GM21529 (cell line): ENCODE results near the gene SYCP1.
"Not testable (repeated sequence)": the region's sequence is repeated elsewhere in the genome, so short reads cannot be mapped to it uniquely, and the experiment has no call there.

Experiments used
- ATAC-seq: cut with Tn5 transposase; IDR thresholded peaks from one replicate; pipeline ENCODE4 v1.9.1; 2021; ENCODE audit not compliant: unreplicated experiment

Gene SYCP1, protein sequence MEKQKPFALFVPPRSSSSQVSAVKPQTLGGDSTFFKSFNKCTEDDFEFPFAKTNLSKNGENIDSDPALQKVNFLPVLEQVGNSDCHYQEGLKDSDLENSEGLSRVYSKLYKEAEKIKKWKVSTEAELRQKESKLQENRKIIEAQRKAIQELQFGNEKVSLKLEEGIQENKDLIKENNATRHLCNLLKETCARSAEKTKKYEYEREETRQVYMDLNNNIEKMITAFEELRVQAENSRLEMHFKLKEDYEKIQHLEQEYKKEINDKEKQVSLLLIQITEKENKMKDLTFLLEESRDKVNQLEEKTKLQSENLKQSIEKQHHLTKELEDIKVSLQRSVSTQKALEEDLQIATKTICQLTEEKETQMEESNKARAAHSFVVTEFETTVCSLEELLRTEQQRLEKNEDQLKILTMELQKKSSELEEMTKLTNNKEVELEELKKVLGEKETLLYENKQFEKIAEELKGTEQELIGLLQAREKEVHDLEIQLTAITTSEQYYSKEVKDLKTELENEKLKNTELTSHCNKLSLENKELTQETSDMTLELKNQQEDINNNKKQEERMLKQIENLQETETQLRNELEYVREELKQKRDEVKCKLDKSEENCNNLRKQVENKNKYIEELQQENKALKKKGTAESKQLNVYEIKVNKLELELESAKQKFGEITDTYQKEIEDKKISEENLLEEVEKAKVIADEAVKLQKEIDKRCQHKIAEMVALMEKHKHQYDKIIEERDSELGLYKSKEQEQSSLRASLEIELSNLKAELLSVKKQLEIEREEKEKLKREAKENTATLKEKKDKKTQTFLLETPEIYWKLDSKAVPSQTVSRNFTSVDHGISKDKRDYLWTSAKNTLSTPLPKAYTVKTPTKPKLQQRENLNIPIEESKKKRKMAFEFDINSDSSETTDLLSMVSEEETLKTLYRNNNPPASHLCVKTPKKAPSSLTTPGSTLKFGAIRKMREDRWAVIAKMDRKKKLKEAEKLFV

GRCh38 chr1:114854693-114855320 lies at the start of gene SYCP1:
Gene SYCP1 (plus strand): TSS chr1:114854863. CDS start chr1:114855465, 602 bp downstream.
- ATAC-seq, result no peak

GRCh38 chr1:114819869-114820268 lies 34.8 kb upstream of the SYCP1 start:
- ATAC-seq, result no peak

GRCh38 chr1:114820392-114820791 lies 34.3 kb upstream of the SYCP1 start:
- no peak for ATAC-seq

- no peak for ATAC-seq
Measured at GRCh38 chr1:114821978-114822377, 32.7 kb upstream of the SYCP1 start.

DNA sequence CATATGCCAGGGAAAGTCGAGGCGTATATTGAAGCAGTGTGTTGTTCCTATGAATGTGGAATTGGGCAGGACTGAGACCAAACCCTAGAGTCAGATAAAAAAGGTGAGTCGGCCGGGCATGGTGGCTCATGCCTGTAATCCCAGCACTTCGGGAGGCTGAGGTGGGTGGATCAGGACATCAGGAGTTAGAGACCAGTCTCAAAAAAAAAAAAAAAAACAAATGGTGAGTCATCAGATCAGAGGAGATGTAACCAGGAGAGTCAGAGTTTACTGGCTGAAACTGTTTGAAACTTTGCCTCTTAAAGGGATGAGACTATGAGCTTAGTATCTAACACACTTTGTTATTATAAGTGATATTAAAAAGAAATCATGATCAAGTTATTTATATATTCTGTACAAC lies 26.4 kb upstream of the SYCP1 start:
- no peak for ATAC-seq

- ATAC-seq, result not testable (repeated sequence)
Measured at GRCh38 chr1:114830075-114830474, 24.6 kb upstream of the SYCP1 start.

- ATAC-seq, result no peak
Measured at GRCh38 chr1:114831276-114831994, 23.2 kb upstream of the SYCP1 start.

DNA sequence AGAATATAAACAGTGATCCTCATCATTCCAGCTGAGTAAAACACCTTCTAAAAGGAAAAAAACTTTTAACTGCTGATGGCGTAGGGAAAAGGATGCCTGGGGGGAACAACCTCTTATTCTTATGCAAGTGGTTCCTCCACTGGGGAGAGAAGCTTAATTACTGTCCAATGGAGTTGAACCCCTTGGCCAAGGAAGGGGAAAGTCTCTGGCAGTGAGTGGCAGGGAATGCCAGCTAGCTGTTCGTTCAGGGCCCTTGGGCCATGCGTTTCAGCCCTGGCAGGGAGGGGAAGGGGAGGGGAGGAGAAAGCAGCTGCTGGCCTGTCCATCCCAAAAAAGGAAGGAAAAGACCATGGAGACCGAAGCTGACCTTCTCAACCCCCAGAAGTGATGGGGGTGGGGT lies 22.6 kb upstream of the SYCP1 start:
- no peak for ATAC-seq

- no peak for ATAC-seq
Measured at GRCh38 chr1:114833421-114833820, 21.2 kb upstream of the SYCP1 start.

DNA sequence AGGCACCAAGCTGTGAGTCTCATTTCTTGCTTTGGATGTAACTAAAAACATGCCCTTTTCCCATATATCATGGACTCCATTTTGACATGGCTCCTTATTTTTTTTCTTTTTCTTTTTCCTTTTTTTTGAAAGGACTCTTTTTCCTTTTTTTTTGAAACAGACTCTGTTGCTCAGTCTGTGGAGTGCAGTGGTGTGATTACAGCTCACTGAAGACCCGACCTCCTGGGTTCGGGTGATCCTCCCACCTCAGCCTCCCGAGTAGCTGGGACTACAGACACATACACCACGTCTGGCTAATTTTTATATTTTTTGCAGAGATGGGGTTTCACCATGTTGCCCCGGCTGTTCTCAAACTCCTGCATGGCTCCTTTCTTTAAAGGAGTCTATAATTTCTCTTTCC lies 10.4 kb upstream of the SYCP1 start:
- no peak for ATAC-seq

DNA sequence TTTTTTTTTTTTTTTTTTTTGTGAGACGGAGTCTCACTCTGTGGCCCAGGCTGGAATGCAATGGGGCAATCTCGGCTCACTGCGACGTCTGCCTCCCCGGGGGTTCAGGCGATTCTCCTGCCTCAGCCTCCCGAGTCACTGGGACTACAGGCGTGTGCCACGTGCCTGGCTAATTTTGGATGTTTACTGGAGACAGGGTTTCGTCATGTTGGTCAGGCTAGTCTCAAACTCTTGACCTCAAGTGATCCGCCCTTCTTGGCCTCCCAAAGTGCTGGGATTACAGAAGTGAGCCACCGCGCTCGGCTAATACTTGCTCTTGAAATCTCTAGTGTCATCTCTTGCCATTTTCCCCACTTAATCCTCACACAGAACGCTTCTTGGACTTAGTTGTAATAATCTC lies 1.1 kb upstream of the SYCP1 start:
- no peak for ATAC-seq

GRCh38 chr1:114861384-114861783 lies 6.7 kb downstream of the SYCP1 start:
- ATAC-seq, result no peak

GRCh38 chr1:114892194-114892918 lies 37.7 kb downstream of the SYCP1 start:
- ATAC-seq, result no peak

- ATAC-seq, result no peak
Measured at GRCh38 chr1:114896795-114897194, 42.1 kb downstream of the SYCP1 start.

GRCh38 chr1:114901814-114902213 lies 47.2 kb downstream of the SYCP1 start:
- no peak for ATAC-seq

GRCh38 chr1:114902343-114902742 lies 47.7 kb downstream of the SYCP1 start:
- no peak for ATAC-seq

- no peak for ATAC-seq
Measured at GRCh38 chr1:114903480-114903879, 48.8 kb downstream of the SYCP1 start.

- ATAC-seq, result not testable (repeated sequence)
Measured at GRCh38 chr1:114915720-114916119, 61.1 kb downstream of the SYCP1 start.

GRCh38 chr1:114926607-114927006 lies 71.9 kb downstream of the SYCP1 start:
- ATAC-seq, result no peak

- ATAC-seq, result no peak
Measured at GRCh38 chr1:114927401-114927800, 72.7 kb downstream of the SYCP1 start.
